HL-60 (cell line): ENCODE data around the gene FEV.
"Not testable (repeated sequence)": the region's sequence is repeated elsewhere in the genome, so short reads cannot be mapped to it uniquely, and the experiment has no call there.

ENCODE experiments used
- DNase-seq, 2 experiments: peaks; one replicate each; pipeline ENCODE4 v3.0.0-alpha.2; 2010 to 2020; ENCODE audit warnings: low read depth in 1 of 2, low spot score in 1 of 2
- H3K27ac ChIP-seq: fragments of 250-450 bp; sonication (Bioruptor Pico); replicated peaks from 2 replicates; pipeline ENCODE4 v1.5.1; 2020; ENCODE audit warnings: mild to moderate bottlenecking, moderate library complexity
- H3K27me3 ChIP-seq: fragments of 250-450 bp; sonication (Bioruptor Pico); 2 replicates; pipeline ENCODE4 v1.5.1; 2021; ENCODE audit warnings: mild to moderate bottlenecking, moderate library complexity; ENCODE audit not compliant: insufficient read depth, poor library complexity, severe bottlenecking
- H3K4me3 ChIP-seq: replicated peaks from 2 replicates; pipeline ENCODE4 v1.5.1; 2011; ENCODE audit warnings: mild to moderate bottlenecking, control low read depth, low read length; ENCODE audit not compliant: insufficient read depth
- GABPA ChIP-seq: IDR thresholded peaks from 2 replicates; pipeline ENCODE4 v1.6.1; 2012; ENCODE audit warnings: low read depth
- POLR2AphosphoS5 ChIP-seq: IDR thresholded peaks from 2 replicates; pipeline ENCODE4 v1.6.1; 2012; ENCODE audit warnings: low read depth
- SPI1 ChIP-seq: IDR thresholded peaks from 2 replicates; pipeline ENCODE4 v1.6.1; 2012; ENCODE audit warnings: low read depth, mild to moderate bottlenecking, borderline replicate concordance
- TF ChIP-seq, protein P1 (sequence below): IDR thresholded peaks from one replicate; pipeline ENCODE4 v1.5.1; 2011; ENCODE audit warnings: low read length, control low read depth, inconsistent platforms; ENCODE audit not compliant: insufficient read depth
- TF ChIP-seq, protein P2 (sequence below): IDR thresholded peaks from 2 replicates; pipeline ENCODE4 v1.6.1; 2012; ENCODE audit warnings: low read depth; ENCODE audit not compliant: insufficient replicate concordance

The FEV gene

DNA sequence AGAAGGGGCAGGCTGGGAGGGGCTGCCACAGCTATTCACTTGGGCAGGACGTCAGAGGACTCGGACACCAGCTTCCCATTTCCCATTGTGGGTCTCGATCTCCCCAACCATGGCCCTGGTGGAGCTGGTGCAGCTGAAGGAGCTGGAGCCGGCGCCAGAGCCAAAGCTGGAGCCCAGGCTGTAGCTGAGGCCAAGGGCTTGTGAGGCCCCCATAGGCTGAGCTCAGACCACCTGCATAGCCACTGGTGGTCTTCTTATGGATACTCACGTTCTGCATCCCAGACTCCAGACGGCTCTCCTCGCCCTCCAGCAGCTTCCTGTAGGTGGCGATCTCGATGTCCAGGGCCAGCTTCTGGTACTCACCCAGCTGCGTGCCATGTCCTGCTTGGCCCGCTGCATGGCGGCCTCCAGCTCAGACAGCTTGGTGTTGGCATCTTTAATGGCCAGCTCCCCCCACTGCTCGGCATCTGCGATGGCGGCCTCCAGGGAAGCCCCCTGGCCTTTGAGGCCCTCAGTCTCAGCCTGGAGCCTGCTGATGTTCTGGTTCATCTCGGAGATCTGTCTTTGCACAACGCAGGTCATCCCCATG, 31.5 kb downstream of the FEV start:
- Histone ChIP-seq H3K27me3 (peaks cover 26% of the 10 kb centered on the region), H3K4me3 (no peak overlapping the region), H3K27ac (no peak overlapping the region)
- TF ChIP-seq SPI1 (no peak), POLR2AphosphoS5 (no peak)
- DNase-seq: no peak

DNA sequence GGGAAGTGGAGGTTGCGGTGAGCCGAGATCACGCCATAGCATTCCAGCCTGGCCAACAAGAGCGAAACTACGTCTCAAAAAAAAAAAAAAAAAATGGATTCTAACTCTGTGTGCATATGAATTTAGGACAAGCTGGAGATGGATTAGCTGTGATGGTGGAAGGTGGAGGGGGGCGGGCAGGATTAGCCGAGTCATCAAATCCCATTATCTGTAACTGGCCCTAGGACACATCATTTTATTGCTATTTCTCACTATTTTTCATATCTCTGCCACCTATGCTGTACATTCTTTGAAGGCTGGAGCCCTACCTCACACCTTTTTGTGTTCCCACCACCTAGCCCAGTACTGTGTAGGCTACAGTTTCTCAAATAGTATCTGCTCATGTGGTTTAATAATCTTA, 32.8 kb downstream of the FEV start:
- no peak overlapping the region for H3K27ac ChIP-seq
- no peak for DNase-seq
- H3K27me3 ChIP-seq: peaks cover 13% of the 10 kb centered on the region
- H3K4me3 ChIP-seq: no peak overlapping the region
- TF ChIP-seq, protein P1, sequence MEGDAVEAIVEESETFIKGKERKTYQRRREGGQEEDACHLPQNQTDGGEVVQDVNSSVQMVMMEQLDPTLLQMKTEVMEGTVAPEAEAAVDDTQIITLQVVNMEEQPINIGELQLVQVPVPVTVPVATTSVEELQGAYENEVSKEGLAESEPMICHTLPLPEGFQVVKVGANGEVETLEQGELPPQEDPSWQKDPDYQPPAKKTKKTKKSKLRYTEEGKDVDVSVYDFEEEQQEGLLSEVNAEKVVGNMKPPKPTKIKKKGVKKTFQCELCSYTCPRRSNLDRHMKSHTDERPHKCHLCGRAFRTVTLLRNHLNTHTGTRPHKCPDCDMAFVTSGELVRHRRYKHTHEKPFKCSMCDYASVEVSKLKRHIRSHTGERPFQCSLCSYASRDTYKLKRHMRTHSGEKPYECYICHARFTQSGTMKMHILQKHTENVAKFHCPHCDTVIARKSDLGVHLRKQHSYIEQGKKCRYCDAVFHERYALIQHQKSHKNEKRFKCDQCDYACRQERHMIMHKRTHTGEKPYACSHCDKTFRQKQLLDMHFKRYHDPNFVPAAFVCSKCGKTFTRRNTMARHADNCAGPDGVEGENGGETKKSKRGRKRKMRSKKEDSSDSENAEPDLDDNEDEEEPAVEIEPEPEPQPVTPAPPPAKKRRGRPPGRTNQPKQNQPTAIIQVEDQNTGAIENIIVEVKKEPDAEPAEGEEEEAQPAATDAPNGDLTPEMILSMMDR: no peak
- TF ChIP-seq POLR2AphosphoS5: no peak
- TF ChIP-seq GABPA: no peak
- TF ChIP-seq SPI1: no peak

DNA sequence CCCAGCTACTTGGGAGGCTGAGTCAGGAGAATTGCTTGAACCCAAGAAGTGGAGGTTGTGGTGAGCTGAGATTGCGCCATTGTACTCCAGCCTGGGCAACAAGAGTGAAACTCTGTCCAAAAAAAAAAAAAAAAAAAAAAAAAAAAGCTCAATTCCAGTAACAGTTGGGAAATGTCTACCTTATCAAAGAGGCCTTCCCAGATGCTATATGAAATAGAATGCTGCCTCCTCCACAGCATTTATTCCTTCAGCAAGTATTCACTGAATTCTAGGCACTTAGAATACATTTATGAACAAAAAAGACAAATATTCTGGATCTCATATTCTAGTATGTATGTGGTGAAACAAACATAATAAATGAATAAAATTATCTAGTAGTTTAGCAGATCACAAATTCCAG, 38.4 kb downstream of the FEV start:
- DNase-seq: no peak
- Histone ChIP-seq H3K4me3 (no peak overlapping the region), H3K27me3 (peaks cover 14% of the 10 kb centered on the region), H3K27ac (no peak overlapping the region)
- TF ChIP-seq, protein P1: no peak
- TF ChIP-seq, protein P2, sequence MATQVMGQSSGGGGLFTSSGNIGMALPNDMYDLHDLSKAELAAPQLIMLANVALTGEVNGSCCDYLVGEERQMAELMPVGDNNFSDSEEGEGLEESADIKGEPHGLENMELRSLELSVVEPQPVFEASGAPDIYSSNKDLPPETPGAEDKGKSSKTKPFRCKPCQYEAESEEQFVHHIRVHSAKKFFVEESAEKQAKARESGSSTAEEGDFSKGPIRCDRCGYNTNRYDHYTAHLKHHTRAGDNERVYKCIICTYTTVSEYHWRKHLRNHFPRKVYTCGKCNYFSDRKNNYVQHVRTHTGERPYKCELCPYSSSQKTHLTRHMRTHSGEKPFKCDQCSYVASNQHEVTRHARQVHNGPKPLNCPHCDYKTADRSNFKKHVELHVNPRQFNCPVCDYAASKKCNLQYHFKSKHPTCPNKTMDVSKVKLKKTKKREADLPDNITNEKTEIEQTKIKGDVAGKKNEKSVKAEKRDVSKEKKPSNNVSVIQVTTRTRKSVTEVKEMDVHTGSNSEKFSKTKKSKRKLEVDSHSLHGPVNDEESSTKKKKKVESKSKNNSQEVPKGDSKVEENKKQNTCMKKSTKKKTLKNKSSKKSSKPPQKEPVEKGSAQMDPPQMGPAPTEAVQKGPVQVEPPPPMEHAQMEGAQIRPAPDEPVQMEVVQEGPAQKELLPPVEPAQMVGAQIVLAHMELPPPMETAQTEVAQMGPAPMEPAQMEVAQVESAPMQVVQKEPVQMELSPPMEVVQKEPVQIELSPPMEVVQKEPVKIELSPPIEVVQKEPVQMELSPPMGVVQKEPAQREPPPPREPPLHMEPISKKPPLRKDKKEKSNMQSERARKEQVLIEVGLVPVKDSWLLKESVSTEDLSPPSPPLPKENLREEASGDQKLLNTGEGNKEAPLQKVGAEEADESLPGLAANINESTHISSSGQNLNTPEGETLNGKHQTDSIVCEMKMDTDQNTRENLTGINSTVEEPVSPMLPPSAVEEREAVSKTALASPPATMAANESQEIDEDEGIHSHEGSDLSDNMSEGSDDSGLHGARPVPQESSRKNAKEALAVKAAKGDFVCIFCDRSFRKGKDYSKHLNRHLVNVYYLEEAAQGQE: no peak
- TF ChIP-seq GABPA: no peak
- no peak for TF ChIP-seq POLR2AphosphoS5
- TF ChIP-seq SPI1: no peak

DNA sequence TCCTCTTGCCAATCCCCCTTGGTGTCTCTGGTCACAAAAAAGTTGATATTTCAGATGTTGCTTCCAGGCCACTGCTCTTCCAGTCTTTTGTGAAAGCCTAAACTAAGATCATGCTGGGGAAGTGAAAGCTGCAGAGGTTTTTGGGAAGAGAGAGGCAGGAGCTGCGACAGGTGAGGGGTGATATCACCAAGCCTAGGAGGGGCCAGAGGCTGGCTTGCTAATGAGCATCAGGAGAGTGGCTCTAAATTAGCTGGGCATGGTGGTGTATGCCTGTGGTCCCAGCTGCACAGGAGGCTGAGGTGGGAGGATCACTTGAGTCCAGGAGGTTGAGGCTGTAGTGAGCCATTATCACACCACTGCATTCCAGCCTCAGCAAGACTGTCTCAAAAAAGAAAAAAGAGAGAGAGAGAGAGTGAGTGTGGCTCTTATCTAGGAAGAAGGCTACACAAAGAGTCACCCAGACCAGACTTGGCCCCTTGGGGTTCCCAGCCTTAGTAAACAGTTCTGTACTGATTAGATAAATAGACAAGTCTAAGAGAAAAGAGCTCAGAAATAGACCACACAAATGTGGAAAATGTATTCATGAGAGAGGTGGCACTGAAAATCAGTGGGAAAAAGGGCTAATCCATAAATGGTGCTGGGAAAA, 40.1 kb downstream of the FEV start:
- DNase-seq: no peak
- H3K27me3 ChIP-seq: peaks cover 10% of the 10 kb centered on the region
- TF ChIP-seq, protein P1: no peak
- no peak for TF ChIP-seq POLR2AphosphoS5
- TF ChIP-seq, protein P2: no peak
- no peak for TF ChIP-seq GABPA
- TF ChIP-seq SPI1: no peak
- H3K27ac ChIP-seq: no peak overlapping the region
- no peak overlapping the region for H3K4me3 ChIP-seq

DNA sequence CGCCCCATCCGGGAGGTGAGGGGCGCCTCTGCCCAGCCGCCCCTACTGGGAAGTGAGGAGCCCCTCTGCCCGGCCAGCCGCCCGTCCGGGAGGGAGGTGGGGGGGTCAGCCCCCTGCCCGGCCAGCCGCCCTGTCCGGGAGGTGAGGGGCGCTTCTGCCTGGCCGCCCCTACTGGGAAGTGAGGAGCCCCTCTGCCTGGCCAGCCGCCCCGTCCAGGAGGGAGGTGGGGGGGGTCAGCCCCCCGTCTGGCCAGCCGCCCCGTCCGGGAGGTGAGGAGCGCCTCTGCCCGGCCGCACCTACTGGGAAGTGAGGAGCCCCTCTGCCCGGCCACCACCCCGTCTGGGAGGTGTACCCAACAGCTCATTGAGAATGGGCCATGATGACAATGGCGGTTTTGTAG, 53.2 kb downstream of the FEV start:
- DNase-seq, H3K27me3 ChIP-seq, H3K27ac ChIP-seq, H3K4me3 ChIP-seq: not testable (repeated sequence)
